CD14-positive monocyte (primary cell): ENCODE measurements around the gene TMEM184A. TPM values are rescaled to one million over a fixed set of nuclear protein-coding genes. Genes with fewer than 3 reads are reported as not detected.

Experiments
- DNase-seq, 3 donors: peaks; one replicate each; pipeline ENCODE4 v3.0.0-alpha.2; 2011 to 2022
- H2AFZ ChIP-seq: 2 replicates; pipeline ENCODE4 v1.6.0; 2012; ENCODE audit warnings: mild to moderate bottlenecking, low read depth, low read length, inconsistent platforms; ENCODE audit not compliant: insufficient read depth, poor library complexity, severe bottlenecking
- H3K27ac ChIP-seq, 2 donors: 1 replicate in 1 of 2; 2 replicates in 1 of 2; pipeline ENCODE4 v1.5.1; 2012 to 2013; ENCODE audit warnings: low read length in 2 of 2, control low read depth in 1 of 2, inconsistent platforms in 1 of 2, low read depth in 1 of 2, mild to moderate bottlenecking in 1 of 2
- H3K27me3 ChIP-seq, 2 donors: one replicate each; pipeline versions ENCODE4 v1.6.0 to v1.6.1; 2011 to 2013; ENCODE audit warnings: low read length in 2 of 2; ENCODE audit not compliant: control insufficient read depth in 2 of 2, insufficient read depth in 2 of 2
- H3K36me3 ChIP-seq, 2 donors: replicated peaks in 1 of 2; 1 replicate in 1 of 2; 2 replicates in 1 of 2; pipeline versions ENCODE4 v1.5.1 to v1.6.1; 2012 to 2013; ENCODE audit warnings: low read length in 2 of 2, control low read depth in 1 of 2, inconsistent platforms in 1 of 2, mild to moderate bottlenecking in 1 of 2; ENCODE audit not compliant: insufficient read depth in 2 of 2, control insufficient read depth in 1 of 2
- H3K4me1 ChIP-seq, 2 donors: 1 replicate in 1 of 2; 2 replicates in 1 of 2; pipeline versions ENCODE4 v1.5.1 to v1.6.1; 2012 to 2013; ENCODE audit warnings: low read length in 2 of 2, control low read depth in 1 of 2, inconsistent platforms in 1 of 2, mild to moderate bottlenecking in 1 of 2, moderate library complexity in 1 of 2; ENCODE audit not compliant: insufficient read depth in 2 of 2, control insufficient read depth in 1 of 2
- H3K4me2 ChIP-seq: replicated peaks from 2 replicates; pipeline ENCODE3; 2012; ENCODE audit warnings: low read length, moderate library complexity, mild to moderate bottlenecking; ENCODE audit not compliant: poor library complexity, severe bottlenecking; ENCODE audit errors: extremely low read depth
- H3K4me3 ChIP-seq, 3 experiments: fragments of 200-600 bp in 1 of 3; sonication (generic) in 1 of 3; replicated peaks in 1 of 3; 1 replicate in 2 of 3; 2 replicates in 1 of 3; pipeline ENCODE4 v1.5.1; 2011 to 2013; ENCODE audit warnings: low read length in 3 of 3, mild to moderate bottlenecking in 3 of 3, control low read depth in 2 of 3, low read depth in 2 of 3, inconsistent platforms in 1 of 3, moderate library complexity in 1 of 3
- H3K79me2 ChIP-seq: 2 replicates; pipeline ENCODE4 v1.6.0; 2012; ENCODE audit warnings: mild to moderate bottlenecking, control low read depth, inconsistent platforms, low read length, moderate library complexity; ENCODE audit not compliant: insufficient read depth
- H3K9ac ChIP-seq: 2 replicates; pipeline ENCODE4 v1.6.0; 2017; ENCODE audit warnings: low read length, mild to moderate bottlenecking; ENCODE audit not compliant: insufficient read depth, poor library complexity, severe bottlenecking
- H3K9me3 ChIP-seq, 2 donors: replicated peaks in 1 of 2; 1 replicate in 1 of 2; 2 replicates in 1 of 2; pipeline versions ENCODE4 v1.5.1 to v1.6.1; 2012 to 2013; ENCODE audit warnings: low read length in 2 of 2, control low read depth in 1 of 2; ENCODE audit not compliant: control insufficient read depth in 1 of 2, insufficient read depth in 1 of 2
- H4K20me1 ChIP-seq: 2 replicates; pipeline ENCODE4 v1.6.0; 2012; ENCODE audit warnings: mild to moderate bottlenecking, low read length, control low read depth, moderate library complexity; ENCODE audit not compliant: insufficient read depth
- H3K27ac Mint-ChIP-seq, 7 donors: one replicate each; pipeline ENCODE4 v1.8.0; 2020; ENCODE audit warnings: mild to moderate bottlenecking in 7 of 7, mixed read lengths in 7 of 7, moderate library complexity in 6 of 7, inconsistent platforms in 2 of 7
- H3K27me3 Mint-ChIP-seq, 3 donors: one replicate each; pipeline ENCODE4 v1.8.0; 2021 to 2022; ENCODE audit warnings: low read depth in 3 of 3, mild to moderate bottlenecking in 3 of 3, mixed read lengths in 3 of 3, moderate library complexity in 3 of 3, inconsistent platforms in 1 of 3
- H3K36me3 Mint-ChIP-seq, 2 donors: one replicate each; pipeline ENCODE4 v1.8.0; 2020; ENCODE audit warnings: mixed read lengths in 2 of 2, inconsistent platforms in 1 of 2, mild to moderate bottlenecking in 1 of 2
- H3K4me1 Mint-ChIP-seq: one replicate; pipeline ENCODE4 v1.8.0; 2020; ENCODE audit warnings: mild to moderate bottlenecking, mixed read lengths
- H3K4me3 Mint-ChIP-seq, 2 donors: one replicate each; pipeline ENCODE4 v1.8.0; 2020; ENCODE audit warnings: mild to moderate bottlenecking in 2 of 2, mixed read lengths in 2 of 2, moderate library complexity in 1 of 2
- H3K9me3 Mint-ChIP-seq, 7 donors: one replicate each; pipeline ENCODE4 v1.8.0; 2020 to 2022; ENCODE audit warnings: mixed read lengths in 7 of 7, mild to moderate bottlenecking in 6 of 7, moderate library complexity in 6 of 7, inconsistent platforms in 2 of 7
- CTCF ChIP-seq: fragments of 200-600 bp; IDR thresholded peaks from one replicate; pipeline ENCODE4 v1.8.0; 2022; ENCODE audit warnings: antibody characterized with exemption, mild to moderate bottlenecking
- WGBS: methylation state at CpG from one replicate; pipeline ENCODE4 v1.1.5; 2013; ENCODE audit warnings: missing lambda C conversion rate; ENCODE audit not compliant: insufficient coverage; 5-methylcytosine and 5-hydroxymethylcytosine counted together
- intact Hi-C, 2 donors: fragments of 100-400 bp; cut with micrococcal nuclease; formaldehyde crosslinking; loops; one replicate each; pipeline versions ENCODE4 v1.15.0 to v1.15.1; 2023
- polyA plus RNA-seq, 3 donors: library from polyadenylated mRNA; depleted of rRNA in 1 of 3; unstranded in 2 of 3; stranded (reverse) in 1 of 3; fragments of 300-500 nt in 2 of 3; fragments of >200 nt in 1 of 3; fragmentation: Illumina TruSeq in 2 of 3; gene quantifications; 1 replicate in 2 of 3; 2 replicates in 1 of 3; pipeline ENCODE4 v1.2.3, GENCODE V29; 2012 to 2021

TMEM184A gene
- polyA plus RNA-seq, 3 donors = not detected

GRCh38 chr7:1497293-1497927, 58.6 kb downstream of the TMEM184A start:
- no peak for TF ChIP-seq CTCF
- Histone ChIP-seq H4K20me1 (peaks cover 19% of the 10 kb centered on the region), H3K9ac (no peak overlapping the region), H3K36me3 (peaks cover 84 to 97% of the 10 kb centered on the region in 2 donors), H3K27ac (no peak overlapping the region), H3K79me2 (peaks cover 16% of the 10 kb centered on the region), H3K4me1 (peaks cover 0 to 2% of the 10 kb centered on the region in 2 donors), H2AFZ (no peak overlapping the region), H3K27me3 (no peaks in the 10 kb centered on the region), H3K4me2 (no peak overlapping the region), H3K4me3 (no peak overlapping the region), H3K9me3 (no peaks in the 10 kb centered on the region)
- Mint-ChIP-seq H3K36me3 (peaks cover 58 to 86% of the 10 kb centered on the region in 2 donors), H3K27ac (no peak overlapping the region), H3K27me3 (peaks cover 0 to 2% (median 0%) of the 10 kb centered on the region in 3 donors), H3K4me1 (peaks cover under 1% of the 10 kb centered on the region), H3K4me3 (no peak overlapping the region), H3K9me3 (no peaks in the 10 kb centered on the region)
- DNase-seq = no peak
- intact Hi-C loops = loop anchor here in 1 of 2 donors (10.0 kb wide), 1 partner anchor 847 kb away; no protein-coding TSS in a partner anchor
- 95% methylated on average over 37 of the region's 37 CpGs for WGBS

- H3K4me3 ChIP-seq = no peak overlapping the region
- Mint-ChIP-seq H3K4me3 (no peak overlapping the region), H3K27me3 (peaks cover 0 to 2% (median 0%) of the 10 kb centered on the region in 3 donors), H3K36me3 (peaks cover 58 to 86% of the 10 kb centered on the region in 2 donors), H3K9me3 (no peaks in the 10 kb centered on the region), H3K4me1 (no peaks in the 10 kb centered on the region), H3K27ac (no peak overlapping the region)
- WGBS = 96% methylated on average over 31 of the region's 33 CpGs
- H3K9ac ChIP-seq = no peak overlapping the region
- peaks cover 12% of the 10 kb centered on the region for H4K20me1 ChIP-seq
- no peak overlapping the region for H2AFZ ChIP-seq
- intact Hi-C loops = loop anchor here in 1 of 2 donors (10.0 kb wide), 1 partner anchor 848 kb away; no protein-coding TSS in a partner anchor
- no peak overlapping the region for H3K4me2 ChIP-seq
- peaks cover 84 to 97% of the 10 kb centered on the region in 2 donors for H3K36me3 ChIP-seq
- no peak for TF ChIP-seq CTCF
- H3K79me2 ChIP-seq = peaks cover 9% of the 10 kb centered on the region
- no peaks in the 10 kb centered on the region for H3K9me3 ChIP-seq
- H3K27me3 ChIP-seq = no peaks in the 10 kb centered on the region
- no peak overlapping the region for H3K27ac ChIP-seq
- no peaks in the 10 kb centered on the region for H3K4me1 ChIP-seq
- DNase-seq = no peak
Measured at GRCh38 chr7:1496531-1497292, 59.3 kb downstream of the TMEM184A start.
